Measurements from ENCODE around the gene CBLIF.

The CBLIF gene

GRCh38 chr11:59779487-59779886, 65.8 kb downstream of the CBLIF start:
- H3K27ac ChIP-seq (replicated peaks) = no peak overlapping the region
- H3K4me3 ChIP-seq (replicated peaks; ENCODE audit: insufficient read depth, low read length) = no peak overlapping the region
- TF ChIP-seq CTCF (IDR thresholded peaks at IDR 0.05; ENCODE audit: insufficient read depth, low read length) (no peak), GABPA (IDR thresholded peaks at IDR 0.05; ENCODE audit: low read depth) (no peak), REST (IDR thresholded peaks at IDR 0.05; ENCODE audit: insufficient replicate concordance, low read depth) (no peak), POLR2AphosphoS5 (IDR thresholded peaks at IDR 0.05; ENCODE audit: low read depth) (no peak), SPI1 (IDR thresholded peaks at IDR 0.05; ENCODE audit: borderline replicate concordance, low read depth) (no peak)
- no peak for DNase-seq (ENCODE audit: low read depth in 1 of 2, low spot score in 1 of 2)
- H3K27me3 ChIP-seq (ENCODE audit: insufficient read depth, poor library complexity, severe bottlenecking) = no peaks in the 10 kb centered on the region

All from HL-60 (cell line).